ENCODE results near the gene KDM7A. TPM values are rescaled to one million over a fixed set of nuclear protein-coding genes. Genes with fewer than 3 reads are reported as not detected.

Gene KDM7A
- total RNA-seq, 1 experiment from 2014 or later, result 6.6 TPM

GRCh38 chr7:140219672-140220524, 43.1 kb upstream of the KDM7A start:
- Histone ChIP-seq H3K23ac (ENCODE audit: insufficient read length, low read depth, low read length) (no peak overlapping the region), H3K27ac (ENCODE audit: insufficient read length, low read depth, low read length) (no peak overlapping the region), H4K8ac (replicated peaks; ENCODE audit: insufficient read length, low read depth, low read length) (no peak overlapping the region), H2BK120ac (ENCODE audit: low read depth, low read length, poor library complexity, severe bottlenecking) (no peak overlapping the region), H3K4me1 (ENCODE audit: insufficient read depth, low read length) (no peaks in the 10 kb centered on the region), H2BK5ac (ENCODE audit: insufficient read length, low read length) (no peak overlapping the region), H3K79me1 (ENCODE audit: insufficient read depth, low read depth, low read length, poor library complexity, severe bottlenecking) (no peaks in the 10 kb centered on the region), H4K91ac (ENCODE audit: insufficient read length, low read depth, low read length) (no peak overlapping the region), H2BK15ac (ENCODE audit: low read depth, low read length) (no peak overlapping the region), H3T11ph (ENCODE audit: low read length) (no peak overlapping the region), H3K18ac (ENCODE audit: insufficient read length, low read depth, low read length) (no peak overlapping the region), H4K5ac (ENCODE audit: insufficient read length, low read depth, low read length) (no peak overlapping the region), H3K9ac (ENCODE audit: extremely low read depth, insufficient read length, low read length) (no peak overlapping the region), H2AFZ (ENCODE audit: low read length) (no peak overlapping the region), H3K14ac (ENCODE audit: insufficient read depth, low read length) (no peak overlapping the region), H2BK12ac (ENCODE audit: insufficient read length, low read depth, low read length) (no peak overlapping the region), H2AK5ac (ENCODE audit: insufficient read length, low read length) (no peak overlapping the region), H3K27me3 (ENCODE audit: insufficient read depth, low read length) (no peaks in the 10 kb centered on the region), H2BK20ac (ENCODE audit: low read depth, low read length, poor library complexity, severe bottlenecking) (no peak overlapping the region), H3K79me2 (ENCODE audit: insufficient read depth, low read length) (no peaks in the 10 kb centered on the region), H3K9me3 (ENCODE audit: control insufficient read depth, low read depth, low read length) (no peaks in the 10 kb centered on the region), H3K56ac (ENCODE audit: insufficient read length, low read depth, low read length) (no peak overlapping the region), H3K23me2 (ENCODE audit: insufficient read length, low read depth, low read length, poor library complexity, severe bottlenecking) (no peaks in the 10 kb centered on the region), H3K4me2 (ENCODE audit: insufficient read depth, insufficient read length, low read length) (no peak overlapping the region), H4K20me1 (ENCODE audit: control insufficient read depth, insufficient read depth, insufficient read length) (no peaks in the 10 kb centered on the region), H3K4ac (ENCODE audit: low read depth, low read length) (no peak overlapping the region)
- Mint-ChIP-seq H3K27ac (no peak overlapping the region), H3K4me3 (no peak overlapping the region), H3K27me3 (ENCODE audit: low read depth) (peaks cover 2% of the 10 kb centered on the region; the same call in 1 of the 2 replicates), H3K4me1 (peaks cover 5 to 10% of the 10 kb centered on the region in 2 experiments), H3K9me3 (peaks cover 14 to 20% of the 10 kb centered on the region in 2 experiments; a peak in 4 of 5 replicates), H3K36me3 (ENCODE audit: insufficient read depth in 1 of 3, low read depth in 3 of 3) (peaks cover 0 to 8% (median 0%) of the 10 kb centered on the region in 3 experiments; a peak in 2 of 7 replicates)
- DNase-seq, result no peak
- no peak for TF ChIP-seq CTCF (conservative IDR thresholded peaks at IDR 0.05)
- WGBS (ENCODE audit: extremely low coverage, insufficient read length, low lambda C conversion rate), result no CpG with 5 or more reads among the region's 10 CpGs

Measured in H9 (cell line).